Mucosa of stomach (tissue), 1 donor: ENCODE results near the gene SLC22A2.
"Not testable (repeated sequence)": the region's sequence is repeated elsewhere in the genome, so short reads cannot be mapped to it uniquely, and the experiment has no call there.

Source experiments
- H3K27me3 ChIP-seq: one replicate; pipeline ENCODE4 v1.7.0; 2013; ENCODE audit warnings: mild to moderate bottlenecking, low read length; ENCODE audit not compliant: control insufficient read depth, insufficient read depth
- H3K36me3 ChIP-seq: one replicate; pipeline ENCODE4 v1.7.0; 2013; ENCODE audit warnings: low read length; ENCODE audit not compliant: control insufficient read depth, insufficient read depth
- H3K4me1 ChIP-seq: one replicate; pipeline ENCODE4 v1.7.0; 2013; ENCODE audit warnings: mild to moderate bottlenecking, low read length; ENCODE audit not compliant: control insufficient read depth, insufficient read depth
- H3K4me3 ChIP-seq: one replicate; pipeline ENCODE4 v1.7.0; 2013; ENCODE audit warnings: low read length
- H3K9ac ChIP-seq: one replicate; pipeline ENCODE4 v1.7.0; 2013; ENCODE audit warnings: mild to moderate bottlenecking, low read length, moderate library complexity
- H3K9me3 ChIP-seq: one replicate; pipeline ENCODE4 v1.7.0; 2013; ENCODE audit warnings: mild to moderate bottlenecking, low read length, moderate library complexity; ENCODE audit not compliant: control insufficient read depth
- donor health status: Pancreatic carcinoma.

Gene SLC22A2

GRCh38 chr6:160238761-160239751 lies 19.6 kb downstream of the SLC22A2 start:
- Histone ChIP-seq H3K4me3 (no peak overlapping the region), H3K9me3 (no peaks in the 10 kb centered on the region), H3K36me3 (no peaks in the 10 kb centered on the region), H3K9ac (no peak overlapping the region), H3K4me1 (peaks cover 17% of the 10 kb centered on the region), H3K27me3 (no peaks in the 10 kb centered on the region)

DNA sequence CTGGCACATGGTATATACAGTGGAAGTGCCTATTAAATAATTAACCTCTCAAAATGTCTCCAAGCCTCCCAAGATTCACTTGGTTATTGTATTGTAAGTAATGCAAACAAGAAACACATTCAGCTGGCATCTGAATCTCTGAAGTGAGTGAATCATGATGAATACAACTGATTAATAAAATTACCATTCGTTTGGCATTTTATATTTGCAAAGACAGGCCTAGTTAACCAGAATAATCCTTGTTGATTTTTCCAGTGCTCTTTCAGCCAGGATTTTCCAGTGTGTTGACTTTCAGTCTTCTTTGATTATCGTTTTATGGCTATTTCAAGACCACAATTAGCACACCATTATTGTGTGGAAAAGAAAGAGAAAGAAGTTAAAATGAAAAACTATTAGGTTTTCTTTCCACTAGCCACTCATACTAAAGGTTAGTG lies 20.3 kb downstream of the SLC22A2 start:
- H3K9ac ChIP-seq = no peak overlapping the region
- H3K4me3 ChIP-seq = no peak overlapping the region
- no peaks in the 10 kb centered on the region for H3K27me3 ChIP-seq
- no peaks in the 10 kb centered on the region for H3K36me3 ChIP-seq
- peaks cover 17% of the 10 kb centered on the region for H3K4me1 ChIP-seq
- no peaks in the 10 kb centered on the region for H3K9me3 ChIP-seq

DNA sequence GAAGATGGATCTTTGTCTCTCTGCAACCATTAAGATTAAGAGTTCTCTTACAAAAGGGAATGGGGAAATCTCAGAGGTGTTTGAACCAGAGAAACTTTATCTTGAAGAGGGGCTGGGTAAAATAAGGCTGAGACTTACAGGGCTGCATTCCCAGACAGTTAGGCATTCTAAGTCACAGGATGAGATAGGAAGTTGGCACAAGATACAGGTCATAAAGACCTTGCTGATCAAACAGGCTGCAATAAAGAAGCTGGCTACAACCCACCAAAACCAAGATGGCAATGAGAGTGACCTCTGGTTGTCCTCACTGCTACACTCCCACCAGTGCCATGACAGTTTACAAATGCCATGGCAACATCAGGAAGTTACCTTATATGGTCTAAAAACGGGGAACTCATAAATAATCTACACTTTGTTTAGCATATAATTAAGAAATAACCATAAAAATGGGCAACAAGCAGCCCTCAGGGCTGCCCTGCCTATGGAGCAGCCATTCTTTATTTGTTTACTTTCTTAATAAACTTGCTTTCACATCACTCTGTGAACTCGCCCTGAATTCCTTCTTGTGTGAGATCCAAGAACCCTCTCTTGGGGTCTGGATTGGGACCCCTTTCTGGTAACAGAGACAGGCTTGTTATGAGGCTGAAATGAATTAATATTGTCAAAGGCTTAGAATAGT lies 20.9 kb downstream of the SLC22A2 start:
- not testable (repeated sequence) for H3K9me3 ChIP-seq, H3K4me3 ChIP-seq, H3K9ac ChIP-seq, H3K36me3 ChIP-seq, H3K27me3 ChIP-seq
- H3K4me1 ChIP-seq = peaks cover 17% of the 10 kb centered on the region

- not testable (repeated sequence) for H3K9me3 ChIP-seq, H3K36me3 ChIP-seq
- peaks cover 17% of the 10 kb centered on the region for H3K4me1 ChIP-seq
Observed at GRCh38 chr6:160236235-160236872, 22.3 kb downstream of the SLC22A2 start.

GRCh38 chr6:160233950-160234640 lies 24.5 kb downstream of the SLC22A2 start:
- not testable (repeated sequence) for H3K27me3 ChIP-seq, H3K9ac ChIP-seq, H3K36me3 ChIP-seq, H3K4me3 ChIP-seq, H3K9me3 ChIP-seq
- H3K4me1 ChIP-seq = peaks cover 12% of the 10 kb centered on the region

More at GRCh38 chr6:160236235-160236872, 22.3 kb downstream of the SLC22A2 start:
- not testable (repeated sequence) for H3K9ac ChIP-seq, H3K27me3 ChIP-seq, H3K4me3 ChIP-seq

GRCh38 chr6:160227769-160228161 lies 30.9 kb downstream of the SLC22A2 start:
- H3K4me3 ChIP-seq = no peak overlapping the region

DNA sequence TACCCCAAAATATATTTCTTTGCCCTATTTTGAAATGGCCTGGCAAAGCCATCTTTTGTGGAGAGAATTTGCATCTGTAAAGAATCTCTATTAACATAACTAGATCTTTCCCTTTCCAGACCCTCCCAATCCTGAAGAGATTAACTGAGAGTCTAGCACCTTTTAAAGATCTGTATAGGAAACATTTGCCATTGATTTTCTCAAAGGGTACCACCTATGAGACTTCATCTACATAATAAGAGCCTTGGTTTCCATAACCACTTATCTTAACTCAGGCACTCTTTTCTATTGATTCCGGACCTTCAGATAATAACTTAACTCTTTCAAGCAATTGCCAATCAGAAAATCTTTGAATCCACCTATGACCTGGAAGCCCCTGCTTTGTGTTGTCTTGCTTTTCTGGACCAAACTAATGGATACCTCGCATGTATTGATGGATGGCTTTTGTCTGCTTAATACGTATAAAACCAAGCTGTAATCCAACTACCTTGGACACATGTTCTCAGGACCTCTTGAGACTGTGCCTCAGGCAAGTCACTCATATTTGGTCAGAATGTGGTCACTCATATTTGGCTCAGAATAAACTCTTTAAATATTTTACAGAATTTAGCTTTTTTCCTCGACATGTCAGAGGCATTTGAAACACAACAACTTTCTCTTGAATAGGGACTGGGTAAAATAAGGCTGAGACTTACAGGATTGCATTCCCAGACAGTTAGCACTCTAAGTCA lies 31.4 kb downstream of the SLC22A2 start:
- H3K4me1 ChIP-seq = no peaks in the 10 kb centered on the region
- H3K9me3 ChIP-seq = no peaks in the 10 kb centered on the region
- H3K36me3 ChIP-seq = no peaks in the 10 kb centered on the region
- H3K4me3 ChIP-seq = no peak overlapping the region
- no peaks in the 10 kb centered on the region for H3K27me3 ChIP-seq
- no peak overlapping the region for H3K9ac ChIP-seq

More at GRCh38 chr6:160227769-160228161, 30.9 kb downstream of the SLC22A2 start:
- Histone ChIP-seq H3K4me1 (no peaks in the 10 kb centered on the region), H3K9me3 (no peaks in the 10 kb centered on the region), H3K36me3 (no peaks in the 10 kb centered on the region), H3K9ac (no peak overlapping the region), H3K27me3 (no peaks in the 10 kb centered on the region)

DNA sequence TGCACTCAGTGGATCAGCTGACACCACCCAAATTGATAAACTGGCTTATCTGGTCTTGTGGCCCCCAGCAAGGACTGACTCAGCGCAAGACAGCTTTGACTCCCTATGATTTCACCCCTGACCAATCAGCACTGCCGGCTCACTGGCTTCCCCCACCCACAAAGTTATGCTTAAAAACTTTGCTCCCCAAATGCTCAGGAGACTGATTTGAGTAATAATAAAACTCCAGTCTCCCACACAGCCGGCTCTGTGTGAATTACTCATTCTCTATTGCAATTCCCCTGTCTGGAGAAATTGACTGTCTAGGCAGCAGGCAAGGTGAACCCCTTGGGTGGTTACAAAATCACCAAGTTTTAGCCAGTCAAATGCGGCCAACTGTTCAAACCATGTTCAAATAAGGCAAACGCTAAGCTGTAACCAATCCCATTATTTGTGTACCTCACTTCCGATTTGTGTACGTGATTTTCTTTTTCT lies 32.5 kb downstream of the SLC22A2 start:
- H3K27me3 ChIP-seq = no peaks in the 10 kb centered on the region

GRCh38 chr6:160224639-160225237 lies 33.9 kb downstream of the SLC22A2 start:
- Histone ChIP-seq H3K27me3 (no peaks in the 10 kb centered on the region), H3K9ac (no peak overlapping the region), H3K36me3 (no peaks in the 10 kb centered on the region), H3K4me1 (peaks cover 5% of the 10 kb centered on the region), H3K4me3 (no peak overlapping the region), H3K9me3 (no peaks in the 10 kb centered on the region)

More for the DNA sequence above, 32.5 kb downstream of the SLC22A2 start:
- Histone ChIP-seq H3K36me3 (no peaks in the 10 kb centered on the region), H3K4me3 (no peak overlapping the region), H3K4me1 (peaks cover 5% of the 10 kb centered on the region), H3K9ac (no peak overlapping the region), H3K9me3 (no peaks in the 10 kb centered on the region)

- Histone ChIP-seq H3K27me3 (peaks cover 4% of the 10 kb centered on the region), H3K4me3 (no peak overlapping the region), H3K9ac (no peak overlapping the region), H3K4me1 (peaks cover 9% of the 10 kb centered on the region), H3K36me3 (no peaks in the 10 kb centered on the region), H3K9me3 (no peaks in the 10 kb centered on the region)
Observed at GRCh38 chr6:160222491-160222890, 36.1 kb downstream of the SLC22A2 start.

- no peak overlapping the region for H3K9ac ChIP-seq
- no peaks in the 10 kb centered on the region for H3K36me3 ChIP-seq
- H3K27me3 ChIP-seq = peaks cover 4% of the 10 kb centered on the region
- peaks cover 9% of the 10 kb centered on the region for H3K4me1 ChIP-seq
- H3K9me3 ChIP-seq = no peaks in the 10 kb centered on the region
- H3K4me3 ChIP-seq = no peak overlapping the region
Observed at GRCh38 chr6:160221918-160222317, 36.7 kb downstream of the SLC22A2 start.
